Thoracic aorta (tissue), 2 donors: ENCODE data around the gene PANK4. TPM values are rescaled to one million over a fixed set of nuclear protein-coding genes. Genes with fewer than 3 reads are reported as not detected.

Experiments
- ATAC-seq: fragments of 150-250 bp; one replicate; pipeline ENCODE4 v1.8.0; 2017; ENCODE audit warnings: low read depth; ENCODE audit not compliant: insufficient number of reproducible peaks, low FRiP score
- DNase-seq: peaks from one replicate; pipeline ENCODE4 v3.0.0-alpha.2; 2020; ENCODE audit warnings: low spot score
- H3K27ac ChIP-seq, 2 donors: fragments of 200-600 bp; sonication (generic); 1 replicate in 1 of 2; 2 replicates in 1 of 2; pipeline ENCODE4 v1.5.1; 2016; ENCODE audit warnings: mild to moderate bottlenecking in 2 of 2, moderate library complexity in 2 of 2
- H3K27me3 ChIP-seq: fragments of 200-600 bp; sonication (generic); replicated peaks from 2 replicates; pipeline ENCODE4 v1.6.0; 2016; ENCODE audit warnings: mild to moderate bottlenecking; ENCODE audit not compliant: insufficient read depth
- H3K36me3 ChIP-seq: fragments of 200-600 bp; sonication (generic); one replicate; pipeline ENCODE4 v1.5.1; 2016
- H3K4me1 ChIP-seq, 2 donors: fragments of 200-600 bp; sonication (generic); 1 replicate in 1 of 2; 2 replicates in 1 of 2; pipeline versions ENCODE4 v1.5.1 to v1.6.0; 2016; ENCODE audit warnings: low read depth in 2 of 2, mild to moderate bottlenecking in 1 of 2; ENCODE audit not compliant: control insufficient read depth in 1 of 2
- H3K4me3 ChIP-seq: fragments of 200-600 bp; sonication (generic); 2 replicates; pipeline ENCODE4 v1.5.1; 2016; ENCODE audit warnings: mild to moderate bottlenecking
- H3K9me3 ChIP-seq: fragments of 200-600 bp; sonication (generic); 2 replicates; pipeline ENCODE4 v1.5.1; 2016
- total RNA-seq, 2 donors: library from RNA; depleted of rRNA; stranded (reverse); fragments of >200 nt; gene quantifications; one replicate each; pipeline versions ENCODE4 v1.1.0 to v1.2.3, GENCODE V29; 2016
- TF ChIP-seq, protein P1 (sequence below): fragments of 200-600 bp; sonication (generic); IDR thresholded peaks from one replicate; pipeline ENCODE4 v1.5.1; 2019; ENCODE audit warnings: antibody characterized with exemption

Gene PANK4
- total RNA-seq, 2 donors from 2014 or later = 27.1 to 32.0 TPM

DNA sequence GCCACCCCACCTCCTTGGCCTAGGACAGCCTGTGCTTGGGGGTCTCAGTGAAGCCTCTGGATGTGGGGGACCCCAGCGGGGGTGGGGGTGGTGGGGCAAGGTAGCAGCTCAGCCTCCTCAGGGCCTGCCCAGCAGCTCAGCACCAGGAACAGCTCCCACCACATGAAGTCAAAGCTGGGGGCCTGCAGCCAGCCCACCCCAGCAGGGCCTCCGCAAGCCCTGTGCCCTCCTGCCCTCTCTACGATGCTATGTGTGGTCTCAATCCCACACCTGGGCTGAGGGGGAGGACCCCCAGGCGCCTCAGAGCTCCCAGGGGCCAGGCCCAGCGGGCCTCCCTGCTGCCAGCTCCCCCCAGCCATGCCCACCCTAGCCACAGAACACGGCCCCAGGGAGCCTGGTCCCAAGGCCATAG is 18.6 kb downstream of the PANK4 start:
- Histone ChIP-seq H3K4me3 (no peak overlapping the region), H3K27me3 (no peaks in the 10 kb centered on the region), H3K36me3 (peaks cover 37% of the 10 kb centered on the region), H3K27ac (no peak overlapping the region), H3K4me1 (no peaks in the 10 kb centered on the region), H3K9me3 (no peaks in the 10 kb centered on the region)
- ATAC-seq (no peak), DNase-seq (no peak)
- TF ChIP-seq, protein P1, sequence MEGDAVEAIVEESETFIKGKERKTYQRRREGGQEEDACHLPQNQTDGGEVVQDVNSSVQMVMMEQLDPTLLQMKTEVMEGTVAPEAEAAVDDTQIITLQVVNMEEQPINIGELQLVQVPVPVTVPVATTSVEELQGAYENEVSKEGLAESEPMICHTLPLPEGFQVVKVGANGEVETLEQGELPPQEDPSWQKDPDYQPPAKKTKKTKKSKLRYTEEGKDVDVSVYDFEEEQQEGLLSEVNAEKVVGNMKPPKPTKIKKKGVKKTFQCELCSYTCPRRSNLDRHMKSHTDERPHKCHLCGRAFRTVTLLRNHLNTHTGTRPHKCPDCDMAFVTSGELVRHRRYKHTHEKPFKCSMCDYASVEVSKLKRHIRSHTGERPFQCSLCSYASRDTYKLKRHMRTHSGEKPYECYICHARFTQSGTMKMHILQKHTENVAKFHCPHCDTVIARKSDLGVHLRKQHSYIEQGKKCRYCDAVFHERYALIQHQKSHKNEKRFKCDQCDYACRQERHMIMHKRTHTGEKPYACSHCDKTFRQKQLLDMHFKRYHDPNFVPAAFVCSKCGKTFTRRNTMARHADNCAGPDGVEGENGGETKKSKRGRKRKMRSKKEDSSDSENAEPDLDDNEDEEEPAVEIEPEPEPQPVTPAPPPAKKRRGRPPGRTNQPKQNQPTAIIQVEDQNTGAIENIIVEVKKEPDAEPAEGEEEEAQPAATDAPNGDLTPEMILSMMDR = no peak

DNA sequence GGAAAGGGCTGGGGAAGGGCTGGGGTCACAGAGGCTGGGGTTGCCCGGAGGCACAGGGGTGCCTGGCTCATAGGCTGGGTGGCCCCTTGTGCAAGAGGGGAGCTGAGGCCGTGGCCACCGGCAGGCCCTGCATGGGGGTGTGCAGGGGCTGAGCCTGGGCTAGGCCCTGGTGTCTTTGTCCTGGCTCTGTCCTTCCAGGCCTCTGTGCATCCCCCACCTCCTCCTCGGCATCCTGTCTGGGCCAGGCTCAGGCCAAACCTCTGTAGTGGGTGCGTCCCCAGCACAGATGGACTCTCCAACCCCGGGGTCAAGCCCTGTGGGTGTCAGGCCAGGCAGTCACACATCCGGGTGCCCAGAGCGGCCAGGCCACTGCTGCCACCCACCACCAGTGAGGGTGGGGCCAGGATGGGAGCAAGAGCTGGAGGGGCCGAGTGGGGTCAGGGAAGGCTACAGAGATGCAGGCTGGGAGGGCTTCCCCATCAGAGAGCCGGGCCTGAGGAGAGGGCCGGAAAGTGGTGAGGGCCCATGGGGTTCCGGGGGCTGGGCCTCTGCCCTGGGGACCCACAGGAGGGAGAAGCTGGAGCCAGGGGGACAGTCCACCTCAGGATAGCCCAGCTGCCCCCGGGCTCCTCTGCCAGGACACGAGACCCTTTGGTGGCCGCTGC is 19.4 kb downstream of the PANK4 start:
- Histone ChIP-seq H3K4me1 (no peaks in the 10 kb centered on the region), H3K36me3 (peaks cover 31% of the 10 kb centered on the region), H3K27me3 (no peaks in the 10 kb centered on the region), H3K9me3 (no peaks in the 10 kb centered on the region), H3K4me3 (no peak overlapping the region), H3K27ac (no peak overlapping the region)
- DNase-seq (no peak), ATAC-seq (no peak)
- TF ChIP-seq, protein P1 = no peak

DNA sequence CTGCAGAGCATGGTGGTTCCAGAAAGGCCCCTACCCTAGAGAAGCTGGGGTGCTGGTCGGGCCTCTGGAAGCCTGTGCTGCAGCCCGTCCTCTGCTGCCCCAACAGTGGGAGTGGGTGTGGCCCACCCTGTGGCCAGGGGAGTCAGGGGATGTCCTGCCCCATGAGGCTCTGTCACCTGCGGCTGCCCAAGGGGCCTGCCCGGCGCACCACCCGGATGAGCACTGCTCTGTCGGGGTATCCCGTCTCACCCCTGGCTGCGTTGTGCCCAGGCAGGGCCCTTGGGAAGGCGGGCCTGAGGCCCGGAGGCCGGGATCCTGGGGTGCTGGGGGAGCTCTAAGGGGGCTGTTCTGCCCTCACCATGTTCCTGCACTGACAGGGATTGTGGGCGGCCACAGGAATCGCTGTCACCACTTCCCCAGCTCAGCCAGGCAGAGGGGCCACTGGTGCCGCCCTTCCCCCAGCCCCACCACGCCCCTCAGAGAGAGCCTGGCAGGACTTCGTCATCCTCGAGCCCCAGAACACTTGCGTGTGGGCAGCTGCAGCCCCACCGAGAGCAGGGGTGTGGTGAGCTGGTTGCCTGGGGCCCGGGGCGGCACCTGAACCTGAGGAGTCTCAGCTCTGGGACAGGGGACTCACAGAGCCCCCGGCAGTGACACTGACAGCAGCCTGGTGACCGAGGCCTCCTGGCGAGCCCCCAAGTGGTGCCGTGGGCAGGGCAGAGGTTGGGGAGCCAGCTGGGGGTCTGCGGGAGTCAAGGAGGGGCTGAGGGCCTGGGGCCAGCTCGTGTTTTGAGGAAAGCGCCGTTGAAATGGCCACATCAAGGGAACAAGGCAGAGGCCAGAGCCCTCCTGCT is 20.2 kb downstream of the PANK4 start:
- DNase-seq (no peak), ATAC-seq (no peak)
- Histone ChIP-seq H3K4me1 (no peaks in the 10 kb centered on the region), H3K4me3 (no peak overlapping the region), H3K36me3 (peaks cover 25% of the 10 kb centered on the region), H3K9me3 (no peaks in the 10 kb centered on the region), H3K27me3 (no peaks in the 10 kb centered on the region), H3K27ac (no peak overlapping the region)
- TF ChIP-seq, protein P1 = no peak

DNA sequence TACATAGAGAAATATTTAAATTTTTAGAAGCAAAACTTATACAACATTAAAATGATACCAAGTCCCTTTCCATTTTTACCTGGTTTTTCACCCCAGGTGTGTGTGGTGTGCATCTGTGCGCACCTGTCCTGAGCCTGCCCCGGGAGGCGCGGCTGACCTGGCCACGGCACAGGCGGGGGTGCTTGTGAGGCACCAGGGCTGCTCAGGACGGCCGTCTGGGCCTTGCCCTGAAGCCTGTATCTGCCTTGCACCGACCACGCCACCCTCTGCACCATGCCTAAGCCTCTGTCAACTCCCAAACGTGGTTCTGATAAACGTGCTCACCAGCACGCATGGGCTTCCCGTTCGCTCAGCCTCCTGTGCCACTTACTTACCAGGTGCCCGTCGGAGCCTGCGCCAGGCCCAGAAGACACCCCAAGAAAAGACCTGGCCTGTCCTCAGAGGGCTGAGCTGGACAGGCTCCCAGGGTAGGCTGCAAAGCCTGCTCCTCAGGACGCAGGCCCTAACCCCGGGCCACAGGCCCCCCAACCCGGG is 20.9 kb downstream of the PANK4 start:
- H3K27ac ChIP-seq = no peak overlapping the region

DNA sequence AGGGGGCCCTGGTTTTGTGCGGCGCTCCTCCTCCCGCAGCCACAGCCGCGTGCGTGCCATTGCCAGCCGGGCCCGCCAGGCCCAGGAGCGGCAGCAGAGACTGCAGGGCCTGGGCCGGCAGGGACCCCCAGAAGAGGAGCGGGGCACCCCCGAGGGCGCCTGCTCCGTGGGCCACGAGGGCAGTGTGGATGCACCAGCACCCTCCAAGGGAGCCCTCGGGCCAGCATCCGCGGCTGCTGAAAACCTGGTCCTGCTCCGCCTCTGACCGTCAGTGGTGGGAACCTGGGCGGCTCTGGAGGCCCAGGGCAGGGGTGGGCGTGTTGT is 21.5 kb downstream of the PANK4 start:
- Histone ChIP-seq H3K9me3 (no peaks in the 10 kb centered on the region), H3K36me3 (peaks cover 13% of the 10 kb centered on the region), H3K27me3 (no peaks in the 10 kb centered on the region), H3K4me3 (no peak overlapping the region), H3K27ac (no peak overlapping the region), H3K4me1 (no peaks in the 10 kb centered on the region)
- DNase-seq (no peak), ATAC-seq (no peak)
- TF ChIP-seq, protein P1 = no peak

More for the DNA sequence above, 20.9 kb downstream of the PANK4 start:
- TF ChIP-seq, protein P1 = no peak
- H3K36me3 ChIP-seq = peaks cover 19% of the 10 kb centered on the region
- no peak for ATAC-seq
- no peaks in the 10 kb centered on the region for H3K27me3 ChIP-seq
- H3K9me3 ChIP-seq = no peaks in the 10 kb centered on the region
- H3K4me1 ChIP-seq = no peaks in the 10 kb centered on the region
- no peak overlapping the region for H3K4me3 ChIP-seq
- no peak for DNase-seq
